Neuronal stem cell (in vitro differentiated cells): ENCODE results near the gene MYD88.

ENCODE experiments used
- DNase-seq: peaks from one replicate; pipeline ENCODE4 v3.0.0-alpha.2; 2013; ENCODE audit warnings: low spot score
- H2AFZ ChIP-seq: one replicate; pipeline ENCODE4 v1.6.1; 2013; ENCODE audit warnings: mild to moderate bottlenecking, low read length, inconsistent platforms
- H2AK5ac ChIP-seq: 2 replicates; pipeline ENCODE4 v1.6.1; 2013; ENCODE audit warnings: low read depth, mild to moderate bottlenecking, inconsistent platforms, low read length, moderate library complexity, mixed read lengths
- H2BK120ac ChIP-seq: 2 replicates; pipeline ENCODE4 v1.6.1; 2013; ENCODE audit warnings: low read depth, mild to moderate bottlenecking, inconsistent platforms, low read length, moderate library complexity, mixed read lengths
- H2BK12ac ChIP-seq: one replicate; pipeline ENCODE4 v1.6.1; 2013; ENCODE audit warnings: low read length, inconsistent platforms
- H2BK15ac ChIP-seq: 2 replicates; pipeline ENCODE4 v1.6.1; 2013; ENCODE audit warnings: mild to moderate bottlenecking, low read length, inconsistent platforms, mixed read lengths
- H2BK5ac ChIP-seq: one replicate; pipeline ENCODE4 v1.6.1; 2013; ENCODE audit warnings: inconsistent platforms, mild to moderate bottlenecking, low read length, moderate library complexity
- H3K14ac ChIP-seq: one replicate; pipeline ENCODE4 v1.6.1; 2013; ENCODE audit warnings: low read length, inconsistent platforms
- H3K18ac ChIP-seq: 2 replicates; pipeline ENCODE4 v1.6.1; 2013; ENCODE audit warnings: low read length, inconsistent platforms
- H3K23ac ChIP-seq: 2 replicates; pipeline ENCODE4 v1.6.1; 2013; ENCODE audit warnings: low read depth, mild to moderate bottlenecking, mixed read lengths, low read length, inconsistent platforms; ENCODE audit not compliant: poor library complexity
- H3K27ac ChIP-seq: replicated peaks from 3 replicates; pipeline ENCODE4 v1.5.1; 2013; ENCODE audit warnings: low read length, inconsistent platforms
- H3K27me3 ChIP-seq, 3 experiments: 2 replicates each; pipeline ENCODE4 v1.6.1; 2013; ENCODE audit warnings: low read length in 3 of 3, mild to moderate bottlenecking in 2 of 3, inconsistent platforms in 1 of 3, low read depth in 1 of 3, mixed read lengths in 1 of 3, moderate library complexity in 1 of 3; ENCODE audit not compliant: control insufficient read depth in 3 of 3, insufficient read depth in 3 of 3
- H3K36me3 ChIP-seq, 2 donors: replicated peaks in 1 of 2; 2 replicates each; pipeline ENCODE4 v1.6.1; 2013; ENCODE audit warnings: low read length in 2 of 2; ENCODE audit not compliant: control insufficient read depth in 2 of 2, insufficient read depth in 2 of 2
- H3K4ac ChIP-seq: 2 replicates; pipeline ENCODE4 v1.6.1; 2013; ENCODE audit warnings: inconsistent platforms, mild to moderate bottlenecking, low read length, moderate library complexity
- H3K4me1 ChIP-seq, 2 donors: 1 replicate in 1 of 2; 2 replicates in 1 of 2; pipeline ENCODE4 v1.6.1; 2013; ENCODE audit warnings: low read length in 2 of 2, low read depth in 1 of 2; ENCODE audit not compliant: control insufficient read depth in 2 of 2, insufficient read depth in 1 of 2
- H3K4me2 ChIP-seq: one replicate; pipeline ENCODE4 v1.6.1; 2013; ENCODE audit warnings: mild to moderate bottlenecking, low read length, inconsistent platforms; ENCODE audit not compliant: insufficient read depth, poor library complexity, severe bottlenecking
- H3K4me3 ChIP-seq, 2 donors: 2 replicates each; pipeline ENCODE4 v1.5.1; 2013; ENCODE audit warnings: low read length in 2 of 2, mild to moderate bottlenecking in 2 of 2, inconsistent platforms in 1 of 2, moderate library complexity in 1 of 2
- H3K79me1 ChIP-seq: one replicate; pipeline ENCODE4 v1.6.1; 2013; ENCODE audit warnings: low read depth, mild to moderate bottlenecking, inconsistent platforms, low read length, moderate library complexity
- H3K9ac ChIP-seq: one replicate; pipeline ENCODE4 v1.6.1; 2013; ENCODE audit warnings: mild to moderate bottlenecking, low read depth, low read length, inconsistent platforms; ENCODE audit not compliant: poor library complexity
- H3K9me3 ChIP-seq, 2 donors: replicated peaks in 1 of 2; 2 replicates each; pipeline versions ENCODE3 to v1.6.1; 2013; ENCODE audit warnings: low read length in 2 of 2, mild to moderate bottlenecking in 2 of 2, inconsistent platforms in 1 of 2, low read depth in 1 of 2, mixed read lengths in 1 of 2, moderate library complexity in 1 of 2; ENCODE audit not compliant: control insufficient read depth in 2 of 2, insufficient read depth in 1 of 2
- H4K8ac ChIP-seq: one replicate; pipeline ENCODE4 v1.6.1; 2013; ENCODE audit warnings: low read depth, mild to moderate bottlenecking, inconsistent platforms, low read length, moderate library complexity
- H4K91ac ChIP-seq: one replicate; pipeline ENCODE4 v1.6.1; 2013; ENCODE audit warnings: low read length, low read depth, mild to moderate bottlenecking, inconsistent platforms; ENCODE audit not compliant: poor library complexity
- WGBS, 2 donors: extraction: QIAGEN DNeasy Blood & Tissue Kit; methylation state at CpG; one replicate each; pipeline ENCODE4 v1.1.7; 2013; ENCODE audit warnings: missing lambda C conversion rate in 2 of 2, mixed read lengths in 1 of 2; ENCODE audit not compliant: insufficient read length in 2 of 2, insufficient replicate concordance in 1 of 2; ENCODE audit errors: extremely low coverage in 2 of 2; 5-methylcytosine and 5-hydroxymethylcytosine counted together

MYD88 gene

GRCh38 chr3:38153221-38153620 lies 14.8 kb downstream of the MYD88 start:
- no CpG with 5 or more reads among the region's 2 CpGs for WGBS, 2 donors
- Histone ChIP-seq H3K4me3 (no peak overlapping the region), H2AK5ac (no peak overlapping the region), H3K14ac (no peak overlapping the region), H3K4me1 (no peaks in the 10 kb centered on the region), H3K36me3 (no peaks in the 10 kb centered on the region), H3K27ac (no peak overlapping the region), H3K9me3 (no peaks in the 10 kb centered on the region), H3K79me1 (no peaks in the 10 kb centered on the region), H3K4me2 (no peak overlapping the region), H3K4ac (no peak overlapping the region), H2AFZ (peak overlapping the region; percentile 48), H2BK12ac (no peak overlapping the region), H4K8ac (no peak overlapping the region), H3K27me3 (no peaks in the 10 kb centered on the region), H3K18ac (no peak overlapping the region), H3K9ac (no peak overlapping the region), H2BK5ac (no peak overlapping the region), H2BK15ac (no peak overlapping the region), H2BK120ac (no peak overlapping the region), H4K91ac (no peak overlapping the region), H3K23ac (no peak overlapping the region)
- no peak for DNase-seq

DNA sequence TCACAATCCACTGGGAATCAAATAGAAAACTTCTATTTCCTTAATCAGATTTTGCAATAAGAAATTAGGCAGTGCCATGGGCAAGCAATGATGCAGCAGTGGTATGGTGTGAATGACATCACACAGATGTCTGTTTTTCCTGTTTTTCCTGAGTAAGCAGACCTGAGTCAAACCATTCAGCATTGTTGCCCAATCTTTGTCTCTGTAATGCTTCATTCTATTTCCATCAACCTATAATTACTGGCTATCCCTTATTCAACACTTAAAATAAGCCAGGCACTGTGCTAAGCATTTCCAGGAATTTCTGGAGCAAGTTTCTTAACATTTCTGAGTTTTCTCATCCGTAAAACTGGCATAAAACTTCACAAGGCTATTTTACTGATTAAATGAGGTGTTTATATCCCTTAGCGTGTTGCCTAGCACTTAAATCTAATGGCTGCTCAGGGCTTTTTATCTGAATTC lies 15.6 kb downstream of the MYD88 start:
- Histone ChIP-seq H3K9ac (no peak overlapping the region), H2BK15ac (no peak overlapping the region), H3K14ac (no peak overlapping the region), H3K27ac (no peak overlapping the region), H3K23ac (no peak overlapping the region), H3K79me1 (no peaks in the 10 kb centered on the region), H3K27me3 (no peaks in the 10 kb centered on the region), H3K4ac (no peak overlapping the region), H2BK120ac (no peak overlapping the region), H3K4me1 (no peaks in the 10 kb centered on the region), H3K18ac (no peak overlapping the region), H2BK12ac (no peak overlapping the region), H3K36me3 (no peaks in the 10 kb centered on the region), H2AK5ac (no peak overlapping the region), H3K4me3 (no peak overlapping the region), H3K9me3 (no peaks in the 10 kb centered on the region), H2AFZ (no peak overlapping the region), H4K8ac (no peak overlapping the region), H4K91ac (no peak overlapping the region), H2BK5ac (no peak overlapping the region), H3K4me2 (no peak overlapping the region)
- WGBS, 2 donors, result no CpG with 5 or more reads among the region's 2 CpGs
- DNase-seq, result no peak

GRCh38 chr3:38154625-38155255 lies 16.3 kb downstream of the MYD88 start:
- Histone ChIP-seq H4K8ac (no peak overlapping the region), H2BK15ac (no peak overlapping the region), H3K4me2 (no peak overlapping the region), H3K9me3 (no peaks in the 10 kb centered on the region), H3K36me3 (no peaks in the 10 kb centered on the region), H2AFZ (no peak overlapping the region), H2BK120ac (no peak overlapping the region), H3K9ac (no peak overlapping the region), H3K27me3 (no peaks in the 10 kb centered on the region), H2AK5ac (no peak overlapping the region), H3K18ac (no peak overlapping the region), H2BK5ac (no peak overlapping the region), H3K4ac (no peak overlapping the region), H2BK12ac (no peak overlapping the region), H3K27ac (no peak overlapping the region), H3K23ac (no peak overlapping the region), H3K14ac (no peak overlapping the region), H3K4me3 (no peak overlapping the region), H3K79me1 (no peaks in the 10 kb centered on the region), H4K91ac (no peak overlapping the region), H3K4me1 (no peaks in the 10 kb centered on the region)
- no peak for DNase-seq
- WGBS, 2 donors, result no CpG with 5 or more reads among the region's 2 CpGs

GRCh38 chr3:38155825-38156224 lies 17.4 kb downstream of the MYD88 start:
- no peak overlapping the region for H3K23ac ChIP-seq
- no peak overlapping the region for H3K27ac ChIP-seq
- H4K8ac ChIP-seq, result no peak overlapping the region
- no peaks in the 10 kb centered on the region for H3K27me3 ChIP-seq
- no peaks in the 10 kb centered on the region for H3K79me1 ChIP-seq
- no peaks in the 10 kb centered on the region for H3K36me3 ChIP-seq
- H3K9me3 ChIP-seq, result no peaks in the 10 kb centered on the region
- no peak overlapping the region for H2BK15ac ChIP-seq
- DNase-seq, result no peak
- no peak overlapping the region for H3K18ac ChIP-seq
- no peak overlapping the region for H3K4me3 ChIP-seq
- no peak overlapping the region for H2AFZ ChIP-seq
- H3K4me2 ChIP-seq, result no peak overlapping the region
- no peak overlapping the region for H3K14ac ChIP-seq
- H3K4me1 ChIP-seq, result no peaks in the 10 kb centered on the region
- no peak overlapping the region for H3K9ac ChIP-seq
- H2BK120ac ChIP-seq, result no peak overlapping the region
- no CpG with 5 or more reads among the region's 2 CpGs for WGBS, 2 donors
- no peak overlapping the region for H2AK5ac ChIP-seq
- H4K91ac ChIP-seq, result no peak overlapping the region
- no peak overlapping the region for H2BK5ac ChIP-seq
- no peak overlapping the region for H2BK12ac ChIP-seq
- H3K4ac ChIP-seq, result no peak overlapping the region
